GM19467 (cell line): Measurements from ENCODE around the gene EPHB1.

Experiments used
- ATAC-seq: cut with Tn5 transposase; IDR thresholded peaks from one replicate; pipeline ENCODE4 v1.9.1; 2021; ENCODE audit warnings: mild to moderate bottlenecking, moderate library complexity; ENCODE audit not compliant: unreplicated experiment

EPHB1 gene

GRCh38 chr3:135147657-135148056, 352.6 kb downstream of the EPHB1 start:
- no peak for ATAC-seq

- no peak for ATAC-seq
Observed at GRCh38 chr3:135148398-135149020, 353.4 kb downstream of the EPHB1 start.

- no peak for ATAC-seq
Observed at GRCh38 chr3:135149707-135150681, 354.9 kb downstream of the EPHB1 start.

GRCh38 chr3:135154186-135154585, 359.1 kb downstream of the EPHB1 start:
- ATAC-seq, result no peak

- ATAC-seq, result no peak
Observed at GRCh38 chr3:135155228-135155627, 360.2 kb downstream of the EPHB1 start.

GRCh38 chr3:135155791-135156190, 360.7 kb downstream of the EPHB1 start:
- ATAC-seq, result no peak

- no peak for ATAC-seq
Observed at GRCh38 chr3:135157045-135157740, 362.1 kb downstream of the EPHB1 start.

- no peak for ATAC-seq
Observed at GRCh38 chr3:135158520-135158919, 363.5 kb downstream of the EPHB1 start.

- ATAC-seq, result no peak
Observed at GRCh38 chr3:135159681-135160247, 364.7 kb downstream of the EPHB1 start.

GRCh38 chr3:135161425-135161824, 366.4 kb downstream of the EPHB1 start:
- ATAC-seq, result no peak

- ATAC-seq, result no peak
Observed at GRCh38 chr3:135163701-135164100, 368.6 kb downstream of the EPHB1 start.

- no peak for ATAC-seq
Observed at GRCh38 chr3:135165260-135165659, 370.2 kb downstream of the EPHB1 start.

- no peak for ATAC-seq
Observed at GRCh38 chr3:135166266-135166825, 371.3 kb downstream of the EPHB1 start.

- no peak for ATAC-seq
Observed at GRCh38 chr3:135168822-135169221, 373.8 kb downstream of the EPHB1 start.

- ATAC-seq, result no peak
Observed at GRCh38 chr3:135169651-135170050, 374.6 kb downstream of the EPHB1 start.

- no peak for ATAC-seq
Observed at GRCh38 chr3:135170732-135171131, 375.7 kb downstream of the EPHB1 start.

GRCh38 chr3:135172191-135172869, 377.3 kb downstream of the EPHB1 start:
- no peak for ATAC-seq

GRCh38 chr3:135175728-135176277, 380.7 kb downstream of the EPHB1 start:
- ATAC-seq, result no peak

- no peak for ATAC-seq
Observed at GRCh38 chr3:135176881-135177280, 381.8 kb downstream of the EPHB1 start.

- no peak for ATAC-seq
Observed at GRCh38 chr3:135178566-135178965, 383.5 kb downstream of the EPHB1 start.
